GM19035 (cell line): ENCODE data around the gene ST7.
A peak's percentile ranks its signal among the peaks of the same experiment; 100 is the strongest.

Source experiments
- ATAC-seq: cut with Tn5 transposase; IDR thresholded peaks from one replicate; pipeline ENCODE4 v1.9.1; 2021; ENCODE audit not compliant: unreplicated experiment

The ST7 gene

DNA sequence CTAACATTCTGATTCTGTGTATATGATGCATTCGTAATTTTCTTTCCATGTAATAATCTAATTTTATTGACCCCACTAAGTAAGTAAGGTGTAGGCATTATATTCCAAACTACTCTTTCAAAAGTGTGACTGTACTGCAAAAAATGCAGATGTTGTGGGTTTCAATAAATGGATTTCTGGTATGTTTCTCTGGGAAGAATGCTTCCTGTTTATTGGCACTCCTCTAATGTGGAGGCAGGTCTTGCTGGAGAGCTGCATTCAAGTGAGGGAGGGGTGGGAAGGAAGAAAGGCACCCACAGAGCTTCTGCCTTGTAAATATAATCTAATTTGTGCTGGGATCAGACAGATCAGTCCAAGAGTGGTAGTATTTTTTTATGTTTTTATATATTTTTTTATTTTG is 23.9 kb downstream of the ST7 start:
- no peak for ATAC-seq

DNA sequence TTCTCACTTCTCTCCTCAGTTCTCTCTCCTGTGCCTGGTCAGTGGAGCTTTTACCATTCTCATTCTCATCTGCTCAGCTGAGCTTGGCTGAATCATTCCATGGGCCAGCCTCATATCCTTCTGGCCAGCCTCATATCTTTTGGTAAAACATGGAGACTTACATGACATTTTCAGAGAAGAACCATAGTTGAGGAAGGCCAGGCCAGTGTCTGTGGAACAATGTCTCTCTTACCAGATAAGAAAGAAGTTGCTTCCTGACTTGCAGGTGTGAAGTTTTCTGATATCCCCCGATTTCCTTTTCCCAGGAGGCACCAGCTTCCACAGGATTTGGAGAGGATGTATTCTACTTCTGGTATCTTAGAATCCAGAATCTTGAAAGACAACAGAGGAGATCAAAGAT is 24.7 kb downstream of the ST7 start:
- no peak for ATAC-seq

DNA sequence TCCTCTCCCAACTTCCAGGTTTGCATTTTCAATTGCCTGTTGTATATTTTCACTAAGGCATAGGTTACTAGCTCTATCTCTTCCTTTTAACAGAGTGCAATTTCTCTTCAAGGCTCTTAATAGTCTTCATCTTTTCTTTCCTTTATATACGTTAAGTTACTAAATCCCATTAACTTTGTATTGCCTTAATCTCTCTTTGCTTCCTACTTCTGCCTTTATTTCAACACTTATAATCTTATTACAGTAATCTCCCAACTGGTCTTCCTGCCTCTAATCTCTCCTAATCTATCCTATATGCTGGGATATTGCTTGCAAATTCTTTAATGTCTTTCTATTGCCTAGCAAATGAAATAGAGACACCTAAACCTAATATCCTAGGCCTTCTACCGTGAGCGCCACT is 26.1 kb downstream of the ST7 start:
- no peak for ATAC-seq

DNA sequence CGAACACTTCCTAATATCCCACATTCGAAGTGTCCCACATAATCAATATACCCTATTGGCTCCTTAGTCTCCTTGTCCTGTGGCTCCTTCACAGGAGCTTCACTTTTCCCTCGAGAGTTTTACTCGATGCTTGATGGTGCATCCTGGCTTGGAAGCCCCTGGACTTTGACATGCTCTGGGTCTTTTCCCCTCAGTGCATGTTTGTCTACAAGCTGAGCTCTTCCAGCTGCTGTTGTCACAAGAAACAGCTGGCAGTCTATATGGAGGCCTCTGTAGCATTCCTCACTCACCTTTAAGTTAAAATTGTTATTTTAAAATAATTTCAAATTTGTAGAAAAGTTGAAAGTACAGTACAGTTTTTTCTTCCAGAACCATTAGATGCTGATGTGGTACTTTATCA is 27.1 kb downstream of the ST7 start:
- no peak for ATAC-seq

DNA sequence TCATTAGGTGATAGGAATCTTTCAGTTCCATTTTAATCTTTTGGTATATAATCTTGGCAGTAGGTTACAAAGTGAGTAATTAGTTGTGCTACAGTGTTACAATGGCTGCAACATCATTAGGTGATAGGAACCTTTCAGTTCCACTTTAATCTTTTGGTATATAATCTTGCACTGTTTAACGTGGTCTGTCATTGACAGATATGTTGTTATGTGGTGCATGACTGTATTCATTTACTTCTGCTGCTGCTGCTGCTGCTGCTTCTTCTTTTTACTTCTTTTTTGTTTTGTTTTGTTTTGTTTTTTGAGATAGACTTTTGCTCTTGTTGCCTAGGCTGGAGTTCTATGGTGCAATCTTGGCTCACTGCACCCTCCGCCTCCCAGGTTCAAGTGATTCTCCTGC is 28.6 kb downstream of the ST7 start:
- no peak for ATAC-seq

DNA sequence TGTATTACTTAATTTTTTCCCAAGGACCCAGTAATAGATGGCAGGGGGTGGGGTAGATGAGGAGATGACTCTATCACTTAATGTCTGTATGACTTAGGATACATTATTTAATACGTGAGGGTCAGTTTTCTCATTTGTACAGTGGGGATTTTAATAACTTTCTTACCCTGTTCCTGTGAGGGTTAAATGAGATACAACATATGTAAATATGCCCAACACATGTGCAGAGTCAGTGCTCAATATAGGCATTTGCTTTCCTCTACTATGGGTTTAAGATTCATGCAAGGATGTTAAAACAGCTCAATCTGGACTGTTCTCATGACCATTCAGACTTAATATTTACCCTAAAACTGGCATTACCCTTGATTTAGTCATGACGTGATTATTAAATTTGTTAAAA is 31.2 kb downstream of the ST7 start:
- ATAC-seq = no peak

DNA sequence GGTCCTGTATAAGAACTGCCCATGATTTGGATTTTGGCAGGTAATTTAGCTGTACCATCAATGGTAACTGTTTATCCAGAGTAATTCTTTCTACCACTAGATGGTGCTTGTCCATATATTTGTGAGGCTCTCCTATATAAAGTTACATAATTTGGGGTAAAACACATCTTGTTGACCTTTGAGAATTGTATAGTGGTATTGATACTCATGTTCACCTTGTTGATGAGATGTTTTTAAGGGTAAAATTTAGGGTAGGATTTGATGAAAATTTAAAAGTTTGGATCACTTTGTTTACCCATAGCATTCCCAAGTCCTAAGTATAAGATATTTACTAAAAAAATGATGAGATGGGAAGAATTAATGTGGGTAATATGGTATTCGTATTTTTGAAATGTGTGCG is 31.6 kb downstream of the ST7 start:
- peak; percentile 52 for ATAC-seq

DNA sequence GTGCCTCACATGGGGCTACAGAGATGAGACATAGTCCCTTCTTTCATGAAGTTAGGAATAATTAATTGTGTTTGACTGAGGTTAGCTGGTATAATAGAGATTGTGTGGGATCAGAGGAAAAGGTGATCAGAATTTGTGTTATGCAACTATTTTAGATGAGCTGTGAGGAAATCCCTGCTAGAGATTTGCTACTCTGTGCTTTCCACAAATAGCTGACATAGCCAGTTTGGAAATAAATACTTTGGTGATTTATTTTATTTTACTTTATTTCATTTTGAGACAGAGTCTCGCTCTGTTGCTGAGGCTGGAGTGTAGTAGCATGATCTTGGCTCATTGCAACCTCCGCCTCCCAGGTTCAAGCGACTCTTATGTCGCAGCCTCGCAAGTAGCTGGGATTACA is 32.3 kb downstream of the ST7 start:
- no peak for ATAC-seq

DNA sequence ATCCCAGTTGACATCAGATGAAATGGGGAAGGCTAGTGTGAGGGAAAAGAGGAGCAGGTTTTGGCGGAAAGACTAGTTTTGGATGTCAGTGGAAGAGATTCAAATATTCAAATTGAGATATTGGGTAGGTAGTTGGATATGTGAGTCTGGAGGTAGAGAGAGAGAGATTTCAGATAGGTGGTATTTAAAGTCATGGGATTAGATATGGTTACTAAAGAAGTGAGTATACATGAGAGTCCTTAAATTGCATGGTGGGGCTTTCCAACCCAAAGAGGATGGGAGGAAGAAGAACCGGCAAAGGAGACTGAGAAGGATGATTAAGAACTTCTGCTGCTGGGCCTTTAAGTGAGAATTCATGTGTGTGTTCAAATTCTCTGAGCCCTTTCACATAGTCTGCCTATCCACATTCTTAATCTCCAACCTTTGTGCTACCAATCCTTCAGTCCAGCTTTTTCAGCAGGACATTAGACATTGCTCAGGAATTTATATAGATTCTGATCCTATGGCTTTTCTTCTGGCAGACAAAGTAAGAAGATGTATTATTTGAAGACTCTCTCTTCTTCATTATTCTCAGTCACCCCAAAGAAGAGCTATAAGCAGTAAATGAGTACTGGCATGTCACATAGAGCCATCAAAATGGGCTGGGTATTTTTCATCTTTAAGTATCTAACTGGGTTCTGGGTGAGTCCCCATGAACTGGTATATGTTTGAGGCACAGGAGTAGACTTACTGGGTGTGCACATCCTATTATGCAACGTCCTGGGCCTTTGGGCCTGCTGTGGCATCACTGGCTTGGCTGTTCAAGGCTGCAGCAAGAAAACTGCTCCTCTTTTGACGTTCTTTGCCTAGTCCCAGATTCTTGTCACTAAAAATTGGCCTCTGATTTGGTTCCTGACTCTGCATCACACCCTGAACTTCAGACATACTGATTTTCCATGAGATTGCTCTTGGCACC is 33.6 kb downstream of the ST7 start:
- ATAC-seq = no peak

DNA sequence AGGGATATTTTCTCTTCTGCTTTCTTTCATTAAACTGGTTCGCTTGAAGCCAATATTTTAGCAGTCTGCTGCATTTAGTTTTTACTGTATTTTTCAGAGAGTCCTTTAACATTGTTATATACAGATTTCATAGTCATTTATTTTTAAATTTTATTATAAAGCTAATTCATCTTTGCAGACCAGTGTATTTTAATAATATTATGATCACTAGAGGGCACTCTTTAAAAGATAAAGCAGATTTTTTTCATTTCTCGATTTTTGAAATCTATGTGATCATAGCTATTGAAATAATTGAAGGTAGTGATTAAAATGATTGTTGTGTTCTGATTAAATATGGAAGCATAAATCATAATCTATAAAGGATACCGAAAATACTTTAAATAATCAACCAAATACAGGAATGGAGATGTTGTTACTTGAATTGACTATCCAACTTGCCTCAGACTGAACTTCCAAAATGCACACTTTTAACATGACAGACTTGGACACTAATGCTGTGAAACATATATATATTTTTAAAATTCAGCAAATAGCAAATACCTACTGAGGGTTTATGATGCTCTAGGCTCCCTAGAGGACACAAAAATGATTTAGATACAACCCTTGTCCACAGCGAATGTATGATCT is 35.2 kb downstream of the ST7 start:
- no peak for ATAC-seq

DNA sequence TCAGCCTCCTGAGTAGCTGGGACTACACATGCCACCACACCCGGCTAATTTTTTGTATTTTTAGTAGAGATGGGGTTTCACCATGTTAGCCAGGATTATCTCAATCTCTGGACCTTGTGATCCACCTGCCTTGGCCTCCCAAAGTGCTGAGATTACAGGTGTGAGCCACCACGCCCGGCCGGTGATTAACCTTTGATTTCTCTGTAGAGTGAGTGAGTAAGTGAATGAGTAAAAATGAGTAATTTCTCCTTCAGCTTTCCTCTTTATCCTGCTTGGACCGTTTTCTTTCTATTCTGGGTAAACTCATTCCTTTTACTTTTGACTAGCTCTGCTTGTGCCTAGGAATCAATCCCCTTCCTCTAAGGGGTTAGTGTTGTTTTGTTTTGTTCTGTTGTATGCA is 36.8 kb downstream of the ST7 start:
- ATAC-seq = no peak

DNA sequence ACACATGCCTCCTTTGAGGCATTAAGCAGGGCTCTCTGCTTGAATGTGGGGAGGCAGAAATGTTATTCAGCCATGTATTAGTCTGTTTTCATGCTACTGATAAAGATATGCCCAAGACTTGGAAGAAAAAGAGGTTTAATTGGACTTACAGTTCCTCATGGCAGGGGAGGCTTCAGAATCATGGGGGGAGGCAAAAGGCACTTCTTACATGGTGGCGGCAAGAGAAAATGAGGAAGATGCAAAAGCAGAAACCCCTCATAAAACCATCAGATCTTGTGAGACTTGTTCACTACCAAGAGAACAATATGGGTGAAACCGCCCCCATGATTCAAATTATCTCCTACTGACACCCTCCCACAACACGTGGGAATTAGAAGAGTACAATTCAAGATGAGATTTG is 37.9 kb downstream of the ST7 start:
- no peak for ATAC-seq

DNA sequence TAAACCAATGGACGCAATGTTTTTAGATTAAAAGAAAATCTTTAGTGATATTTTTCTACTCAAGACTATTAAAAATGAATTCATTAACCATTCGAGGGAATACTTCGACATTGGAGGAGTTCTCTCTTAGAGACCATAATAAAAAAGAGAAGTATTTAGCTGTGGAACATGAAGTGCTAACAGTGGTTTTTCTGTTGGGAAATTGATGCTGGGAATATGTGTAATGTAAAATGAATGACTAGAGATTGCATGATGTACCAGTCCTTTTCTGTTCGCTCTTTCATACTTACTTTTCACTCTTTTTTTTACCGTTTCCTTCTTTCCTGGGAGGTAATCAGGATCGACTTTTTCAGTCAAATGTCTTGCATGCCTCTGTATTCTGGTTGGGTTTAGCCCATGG is 41.3 kb downstream of the ST7 start:
- ATAC-seq = no peak

DNA sequence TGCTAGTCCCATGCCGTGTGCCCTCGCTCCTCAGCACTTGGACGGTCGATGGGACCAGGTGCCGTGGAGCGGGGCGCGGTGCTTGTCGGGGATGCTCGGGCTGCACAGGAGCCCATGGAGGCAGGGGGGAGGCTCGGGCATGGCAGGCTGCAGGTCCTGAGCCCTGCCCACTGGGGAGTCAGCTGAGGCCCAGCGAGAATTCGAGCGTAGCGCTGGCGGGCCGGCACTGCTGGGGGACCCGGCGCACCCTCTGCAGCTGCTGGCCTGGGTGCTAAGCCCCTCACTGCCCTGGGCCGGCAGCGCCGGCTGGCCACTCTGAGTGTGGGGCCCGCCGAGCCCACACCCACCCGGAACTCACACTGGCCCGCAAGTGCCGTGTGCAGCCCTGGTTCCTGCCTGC is 44.7 kb downstream of the ST7 start:
- no peak for ATAC-seq

DNA sequence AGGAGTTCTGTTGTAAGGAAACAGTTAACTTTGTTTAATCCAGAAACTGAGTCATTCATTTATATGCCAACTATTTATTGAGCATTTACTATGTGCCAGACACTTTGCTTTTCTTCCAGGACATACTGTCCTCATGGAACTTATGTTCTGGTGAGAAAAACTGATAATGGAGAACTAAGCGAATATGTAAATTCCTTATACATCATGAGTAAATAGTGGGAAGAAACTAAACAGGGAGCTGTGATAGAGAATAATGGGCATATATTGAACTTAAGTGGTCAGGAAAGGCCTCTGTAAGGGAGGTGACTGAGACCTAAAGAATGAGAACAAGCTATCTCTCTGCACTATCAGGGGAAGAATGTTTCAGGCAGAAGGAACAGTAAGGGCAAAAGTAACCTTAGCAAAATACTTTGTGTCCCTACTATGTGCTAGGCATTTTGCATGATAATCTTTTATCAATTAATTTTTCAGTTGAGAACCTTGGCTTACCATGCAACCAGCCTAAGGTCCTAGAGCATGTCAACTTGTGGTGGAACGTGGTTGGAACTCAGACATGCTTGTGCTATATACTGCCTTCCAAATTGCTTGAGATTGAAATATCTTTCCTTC is 45.4 kb downstream of the ST7 start:
- ATAC-seq = no peak

DNA sequence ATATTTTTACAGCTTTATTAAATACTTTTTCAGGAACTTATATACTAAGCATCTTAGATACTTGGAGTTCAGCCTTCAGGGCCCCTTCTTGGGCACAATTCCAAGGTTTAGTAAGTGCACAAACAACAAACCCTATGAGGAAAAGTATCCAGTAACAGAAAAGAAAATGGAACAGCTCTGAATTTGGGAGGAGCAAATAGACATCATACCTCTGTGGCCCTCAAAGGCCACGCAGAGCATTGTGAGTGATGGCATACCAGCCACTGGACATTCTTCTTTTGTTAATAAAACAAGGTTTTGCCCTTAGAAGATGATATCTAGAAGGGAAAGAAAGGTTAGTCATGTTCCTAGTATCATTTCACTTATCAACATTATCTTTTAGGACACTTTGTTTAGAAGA is 46.0 kb downstream of the ST7 start:
- ATAC-seq = no peak

DNA sequence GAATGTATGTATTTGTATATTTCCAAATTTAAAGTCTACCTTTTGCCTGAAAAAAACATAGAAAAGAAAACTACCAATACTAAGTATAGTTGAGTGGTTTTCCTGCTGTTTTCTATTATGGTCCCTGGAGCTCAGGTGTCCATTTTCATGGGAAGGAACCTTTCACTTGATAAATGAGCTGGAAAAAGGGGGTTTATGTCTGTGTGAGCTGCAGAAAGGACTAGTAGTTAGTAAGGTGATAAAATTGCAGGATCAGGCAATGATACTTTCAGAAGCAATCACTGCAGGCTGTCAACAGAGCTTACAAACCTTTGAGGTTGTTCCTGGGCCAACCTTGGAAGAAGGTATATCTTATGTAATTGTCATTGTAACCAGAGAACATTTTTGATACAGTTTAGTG is 48.0 kb downstream of the ST7 start:
- ATAC-seq = no peak

DNA sequence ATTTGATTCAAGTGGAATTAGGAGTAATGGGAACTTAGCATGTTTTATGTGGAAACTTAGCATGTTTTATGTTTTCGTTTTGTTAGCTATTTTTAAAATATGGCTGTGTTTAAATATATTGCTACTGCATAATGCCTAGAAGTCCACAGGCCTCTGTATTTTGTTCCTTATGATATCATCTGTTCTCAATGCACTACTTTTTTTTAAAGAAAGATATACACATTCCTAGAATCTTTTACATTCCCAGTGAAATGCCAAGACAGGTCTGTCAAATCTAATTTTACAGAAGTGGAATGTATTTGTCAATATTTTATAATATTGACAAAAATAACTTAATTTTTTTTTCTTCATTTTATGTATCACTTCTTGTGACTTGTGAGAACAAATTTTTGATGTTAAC is 51.6 kb downstream of the ST7 start:
- ATAC-seq = no peak

DNA sequence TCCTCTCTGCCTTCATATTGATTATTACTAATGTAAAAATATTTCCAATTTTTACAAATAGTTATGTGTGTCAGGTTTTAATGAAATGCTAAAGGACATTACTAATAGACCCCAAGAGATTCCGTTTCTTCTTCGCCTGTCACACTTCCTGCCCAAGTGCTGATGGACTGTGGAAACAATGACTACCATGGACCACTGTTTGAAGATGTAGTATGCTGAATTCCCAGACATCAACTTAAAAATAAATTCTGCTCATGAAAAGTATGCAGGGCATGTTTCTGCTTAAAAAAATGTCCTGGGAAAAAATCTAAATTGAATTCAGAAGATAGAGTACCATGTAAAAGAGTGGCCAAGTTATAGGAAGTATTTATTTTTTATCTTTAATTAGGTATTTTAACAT is 52.1 kb downstream of the ST7 start:
- no peak for ATAC-seq

DNA sequence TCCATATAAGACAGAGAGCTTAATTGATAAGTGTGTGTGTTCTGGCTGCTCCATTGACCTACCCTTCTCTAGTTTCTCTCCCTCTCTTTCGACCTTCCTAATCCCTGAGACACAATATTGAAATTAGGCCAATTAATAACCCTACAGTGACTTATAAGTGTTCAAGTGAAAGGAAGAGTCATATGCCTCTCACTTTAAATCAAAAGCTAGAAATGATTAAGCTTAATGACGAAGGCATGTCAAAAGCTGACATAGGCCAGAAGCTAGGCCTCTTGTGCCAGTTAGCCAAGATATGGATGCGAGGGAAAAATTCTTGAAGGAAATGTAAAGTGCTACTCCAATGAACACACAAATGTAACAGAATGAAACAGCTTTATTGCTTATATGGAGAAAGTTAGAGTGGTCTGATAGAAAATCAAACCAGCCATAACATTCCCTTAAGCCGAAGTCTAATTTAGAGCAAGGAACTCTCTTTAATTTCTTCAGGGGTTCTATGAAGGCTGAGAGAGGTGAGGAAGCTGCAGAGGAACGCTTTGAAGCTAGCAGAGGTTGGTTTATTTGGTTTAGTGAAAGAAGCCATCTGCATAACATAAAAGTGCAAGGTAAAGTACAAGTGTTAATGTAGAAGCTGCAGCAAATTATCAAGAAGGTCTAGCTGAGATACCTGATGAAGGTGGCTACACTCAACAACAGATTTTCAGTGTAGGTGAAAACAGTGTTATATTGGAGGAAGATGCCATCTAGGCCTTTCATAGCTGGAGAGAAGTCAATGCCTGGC is 53.8 kb downstream of the ST7 start:
- ATAC-seq = no peak

DNA sequence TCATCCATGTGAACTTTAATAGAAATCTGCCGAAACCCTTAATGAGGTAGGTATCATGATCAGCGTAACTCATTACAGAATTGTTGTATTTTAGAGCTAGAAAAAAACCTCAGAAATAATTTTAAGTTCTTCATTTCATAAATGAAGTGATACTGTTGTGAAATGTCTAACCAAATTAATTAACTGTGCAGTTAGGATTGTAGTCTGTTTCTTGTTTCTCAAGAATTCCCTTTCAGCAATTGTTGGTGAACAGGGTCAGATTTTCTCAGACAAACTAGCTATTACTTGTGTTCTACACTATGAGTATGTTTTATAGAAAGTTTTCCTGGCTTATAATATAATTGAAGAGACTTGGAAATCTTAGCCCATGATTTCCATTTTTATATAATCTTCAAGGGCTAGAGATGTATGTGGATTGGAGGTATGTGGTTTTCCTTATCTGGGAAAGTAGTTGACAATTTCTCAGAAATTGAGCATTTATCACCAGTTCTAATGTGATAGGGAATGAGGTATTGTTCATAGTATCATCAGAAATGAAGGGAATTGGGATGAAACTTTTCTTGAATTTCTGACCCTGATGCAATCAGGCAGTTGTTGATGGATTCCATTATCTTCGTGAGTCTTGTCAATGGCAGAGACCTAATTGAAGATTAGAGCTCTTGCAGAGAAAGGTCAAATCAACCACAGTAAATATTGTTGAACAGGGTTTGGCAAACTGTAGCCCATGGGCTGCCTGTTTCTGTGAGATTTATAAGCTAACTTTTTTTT is 55.0 kb downstream of the ST7 start:
- no peak for ATAC-seq
